HEK293 (cell line): ENCODE data around the gene FREM3.

ENCODE experiments used
- CTCF ChIA-PET: fragments of 350-600 bp; formaldehyde crosslinking; extraction: SDS; loops from one replicate; lab custom pipeline; 2021; ENCODE audit warnings: antibody characterized with exemption; lab: Yijun Ruan, JAX
- POLR2A ChIA-PET: fragments of 300-600 bp; formaldehyde crosslinking; extraction: SDS; loops from one replicate; lab custom pipeline; 2020; ENCODE audit warnings: antibody characterized with exemption, inconsistent platforms; lab: Yijun Ruan, JAX
- H3K27ac ChIP-seq: fragments of 200-500 bp; sonication (Bioruptor generic); 2 replicates; pipeline ENCODE4 v1.5.1; 2014; ENCODE audit warnings: low read depth, low read length, control low read depth, inconsistent platforms; ENCODE audit errors: extremely low read depth
- H3K36me3 ChIP-seq, 2 experiments: fragments of 200-500 bp in 1 of 2; sonication (Bioruptor generic) in 1 of 2; 1 replicate in 1 of 2; 2 replicates in 1 of 2; pipeline ENCODE4 v1.5.1; 2014 to 2017; ENCODE audit warnings: inconsistent platforms in 2 of 2, low read length in 2 of 2; ENCODE audit not compliant: control insufficient read depth in 2 of 2, insufficient read depth in 1 of 2
- H3K4me1 ChIP-seq: fragments of 200-500 bp; sonication (Bioruptor generic); 2 replicates; pipeline ENCODE4 v1.5.1; 2014; ENCODE audit warnings: mild to moderate bottlenecking, low read length, inconsistent platforms; ENCODE audit not compliant: control insufficient read depth, insufficient read depth
- H3K4me3 ChIP-seq: 2 replicates; pipeline ENCODE4 v1.5.1; 2011; ENCODE audit warnings: low read depth, mild to moderate bottlenecking, control low read depth, low read length, moderate library complexity
- H3K9me3 ChIP-seq: fragments of 200-500 bp; sonication (Bioruptor generic); 2 replicates; pipeline ENCODE4 v1.5.1; 2014; ENCODE audit warnings: low read depth, low read length, inconsistent platforms; ENCODE audit not compliant: control insufficient read depth, insufficient read depth
- KLF10 ChIP-seq: fragments of 450-650 bp; IDR thresholded peaks from 2 replicates; pipeline ENCODE4 v1.5.1; 2018; ENCODE audit warnings: missing biosample characterization, mild to moderate bottlenecking, missing genetic modification characterization
- PRDM1 ChIP-seq: fragments of 450-650 bp; formaldehyde crosslinking; IDR thresholded peaks from 2 replicates; pipeline ENCODE4; 2016; ENCODE audit warnings: missing biosample characterization, missing genetic modification characterization
- PRDM2 ChIP-seq: fragments of 450-650 bp; formaldehyde crosslinking; IDR thresholded peaks from 2 replicates; pipeline ENCODE4 v1.5.1; 2016; ENCODE audit warnings: missing biosample characterization, missing genetic modification characterization, borderline replicate concordance
- RBAK ChIP-seq: fragments of 450-650 bp; formaldehyde crosslinking; IDR thresholded peaks from 2 replicates; pipeline ENCODE4 v1.5.1; 2016; ENCODE audit warnings: missing biosample characterization, missing genetic modification characterization
- TSHZ1 ChIP-seq: fragments of 450-650 bp; formaldehyde crosslinking; IDR thresholded peaks from 2 replicates; pipeline ENCODE4 v1.5.1; 2016; ENCODE audit warnings: missing biosample characterization, missing genetic modification characterization, borderline replicate concordance
- ZBTB1 ChIP-seq: fragments of 450-650 bp; formaldehyde crosslinking; IDR thresholded peaks from 2 replicates; pipeline ENCODE4 v1.5.1; 2016; ENCODE audit warnings: missing biosample characterization, missing genetic modification characterization
- ZBTB48 ChIP-seq: fragments of 450-650 bp; formaldehyde crosslinking; IDR thresholded peaks from 2 replicates; pipeline ENCODE4 v1.5.1; 2016; ENCODE audit warnings: missing biosample characterization, missing genetic modification characterization
- ZEB2 ChIP-seq: fragments of 450-650 bp; formaldehyde crosslinking; IDR thresholded peaks from 2 replicates; pipeline ENCODE4 v1.5.1; 2016; ENCODE audit warnings: missing biosample characterization, missing genetic modification characterization
- ZFP69B ChIP-seq: fragments of 450-650 bp; formaldehyde crosslinking; IDR thresholded peaks from 2 replicates; pipeline ENCODE4 v1.5.1; 2016; ENCODE audit warnings: missing biosample characterization, missing genetic modification characterization
- ZNF221 ChIP-seq: fragments of 450-650 bp; formaldehyde crosslinking; IDR thresholded peaks from 2 replicates; pipeline ENCODE4 v1.5.1; 2017; ENCODE audit warnings: missing biosample characterization, missing genetic modification characterization, borderline replicate concordance
- ZNF239 ChIP-seq: fragments of 450-650 bp; formaldehyde crosslinking; IDR thresholded peaks from 2 replicates; pipeline ENCODE4 v1.5.1; 2016; ENCODE audit warnings: missing biosample characterization, missing genetic modification characterization
- ZNF335 ChIP-seq: fragments of 450-650 bp; formaldehyde crosslinking; conservative IDR thresholded peaks from 2 replicates; pipeline ENCODE4 v1.5.1; 2016; ENCODE audit warnings: missing biosample characterization, missing genetic modification characterization
- ZNF366 ChIP-seq: fragments of 450-650 bp; formaldehyde crosslinking; conservative IDR thresholded peaks from 2 replicates; pipeline ENCODE4 v1.5.1; 2016; ENCODE audit warnings: missing biosample characterization, missing genetic modification characterization
- ZNF423 ChIP-seq: fragments of 450-650 bp; formaldehyde crosslinking; IDR thresholded peaks from 2 replicates; pipeline ENCODE4 v1.5.1; 2016; ENCODE audit warnings: missing biosample characterization, missing genetic modification characterization
- ZNF488 ChIP-seq: fragments of 450-650 bp; formaldehyde crosslinking; IDR thresholded peaks from 2 replicates; pipeline ENCODE4 v1.5.1; 2016; ENCODE audit warnings: missing biosample characterization, missing genetic modification characterization
- ZNF558 ChIP-seq: fragments of 450-650 bp; formaldehyde crosslinking; IDR thresholded peaks from 2 replicates; pipeline ENCODE4 v1.5.1; 2016; ENCODE audit warnings: missing biosample characterization, missing genetic modification characterization
- ZNF610 ChIP-seq: fragments of 450-650 bp; formaldehyde crosslinking; IDR thresholded peaks from 2 replicates; pipeline ENCODE4 v1.5.1; 2016; ENCODE audit warnings: missing biosample characterization, missing genetic modification characterization, borderline replicate concordance
- ZNF654 ChIP-seq: fragments of 450-650 bp; formaldehyde crosslinking; IDR thresholded peaks from 2 replicates; pipeline ENCODE4 v1.5.1; 2016; ENCODE audit warnings: low read depth, missing biosample characterization, missing genetic modification characterization
- ZNF658 ChIP-seq: fragments of 450-650 bp; formaldehyde crosslinking; IDR thresholded peaks from 2 replicates; pipeline ENCODE4; 2016; ENCODE audit warnings: missing biosample characterization, missing genetic modification characterization
- TF ChIP-seq, protein P1 (sequence below): fragments of 450-650 bp; formaldehyde crosslinking; IDR thresholded peaks from 2 replicates; pipeline ENCODE4 v1.5.1; 2016; ENCODE audit warnings: missing biosample characterization, missing genetic modification characterization
- TF ChIP-seq, protein P2 (sequence below): fragments of 450-650 bp; formaldehyde crosslinking; IDR thresholded peaks from 2 replicates; pipeline ENCODE4 v1.5.1; 2016; ENCODE audit warnings: missing biosample characterization, missing genetic modification characterization

Gene FREM3

DNA sequence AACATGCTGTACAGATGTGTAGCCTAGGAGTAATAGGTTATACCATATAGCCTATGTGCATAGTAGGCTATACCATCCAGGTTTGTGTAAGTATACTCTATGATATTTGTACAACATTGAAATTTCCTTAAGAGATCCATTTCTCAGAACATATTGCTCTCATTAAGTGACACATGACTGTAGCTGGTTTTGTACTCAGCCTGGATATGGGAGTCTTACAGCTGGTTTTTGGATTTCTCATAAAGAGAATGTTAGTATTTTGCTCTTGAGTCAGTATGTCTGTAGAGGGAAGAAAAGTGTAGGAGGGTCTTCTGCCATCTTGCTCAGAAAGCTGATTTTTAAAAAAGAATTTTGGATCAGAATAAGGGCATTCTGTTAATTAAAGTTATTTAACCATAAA, 101.7 kb downstream of the FREM3 start (continued):
- TF ChIP-seq ZNF335 (tag by site-specific recombination) (no peak), ZNF423 (no peak), PRDM1 (no peak), ZNF488 (no peak), ZNF366 (tag by site-specific recombination) (no peak)

DNA sequence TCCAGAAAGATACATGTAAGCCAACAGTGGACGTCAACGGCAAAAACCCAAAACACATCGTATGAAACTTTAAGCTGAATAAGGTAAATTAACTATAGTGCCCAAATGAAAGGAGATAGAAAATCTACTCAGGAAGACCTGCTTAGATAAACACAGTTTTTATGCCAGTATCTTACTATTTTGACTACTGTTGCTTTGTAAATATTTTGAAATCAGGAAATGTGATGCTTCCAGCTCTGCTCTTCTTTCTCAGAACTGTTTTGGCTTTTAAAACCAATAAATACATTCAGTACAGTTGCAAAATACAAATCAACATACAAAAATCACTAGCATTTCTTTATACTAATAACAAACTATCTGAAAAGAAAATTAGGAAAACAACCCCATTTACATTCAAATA, 103.2 kb downstream of the FREM3 start:
- CTCF ChIA-PET = no interaction called here
- TF ChIP-seq ZNF654 (tag by site-specific recombination) (no peak), ZNF610 (tag by site-specific recombination) (no peak), ZNF221 (tag by site-specific recombination) (no peak), ZEB2 (no peak)
- no peak overlapping the region for H3K27ac ChIP-seq

DNA sequence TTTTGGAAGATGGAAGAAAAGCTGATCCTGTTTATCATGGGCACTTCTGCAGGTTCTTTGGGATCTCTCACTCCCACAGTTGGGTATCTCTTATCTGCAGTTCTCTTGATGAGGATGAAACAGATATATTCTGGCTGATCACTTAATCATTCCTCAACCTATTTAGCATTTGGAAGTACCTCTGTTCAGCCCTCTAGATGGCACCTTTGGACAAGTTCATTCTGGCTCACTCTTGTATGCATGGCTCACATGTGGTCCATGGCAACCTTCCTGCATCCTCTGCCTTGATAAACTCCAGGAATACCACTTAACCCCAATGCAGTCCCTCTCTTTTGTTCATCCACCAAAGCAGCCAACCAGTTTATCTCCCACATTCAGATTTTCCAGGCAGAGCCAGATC, 112.8 kb downstream of the FREM3 start:
- no peak overlapping the region for H3K4me3 ChIP-seq
- H3K27ac ChIP-seq = no peak overlapping the region
- H3K4me1 ChIP-seq = no peaks in the 10 kb centered on the region
- no peaks in the 10 kb centered on the region for H3K36me3 ChIP-seq
- no peaks in the 10 kb centered on the region for H3K9me3 ChIP-seq
- ChIA-PET CTCF (no interaction called here), POLR2A (no interaction called here)
- TF ChIP-seq ZFP69B = no peak
- TF ChIP-seq, protein P1, sequence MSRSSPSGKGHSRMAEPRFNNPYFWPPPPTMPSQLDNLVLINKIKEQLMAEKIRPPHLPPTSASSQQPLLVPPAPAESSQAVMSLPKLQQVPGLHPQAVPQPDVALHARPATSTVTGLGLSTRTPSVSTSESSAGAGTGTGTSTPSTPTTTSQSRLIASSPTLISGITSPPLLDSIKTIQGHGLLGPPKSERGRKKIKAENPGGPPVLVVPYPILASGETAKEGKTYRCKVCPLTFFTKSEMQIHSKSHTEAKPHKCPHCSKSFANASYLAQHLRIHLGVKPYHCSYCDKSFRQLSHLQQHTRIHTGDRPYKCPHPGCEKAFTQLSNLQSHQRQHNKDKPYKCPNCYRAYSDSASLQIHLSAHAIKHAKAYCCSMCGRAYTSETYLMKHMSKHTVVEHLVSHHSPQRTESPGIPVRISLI (tag by site-specific recombination) = no peak
- 0 out of 2 replicates have a peak, but pooled peaks have one; percentile 5 for TF ChIP-seq ZNF654 (tag by site-specific recombination)
- TF ChIP-seq ZBTB48 = no peak
- TF ChIP-seq TSHZ1 (tag by site-specific recombination) = no peak
- TF ChIP-seq ZBTB1 (tag by site-specific recombination) = no peak
- TF ChIP-seq ZNF239 (tag by site-specific recombination) = no peak
- no peak for TF ChIP-seq ZNF558 (tag by site-specific recombination)
- TF ChIP-seq KLF10 (tag by site-specific recombination) = no peak
- TF ChIP-seq PRDM2 (tag by site-specific recombination) = no peak
- TF ChIP-seq ZNF423 = no peak
- TF ChIP-seq ZNF658 (tag by site-specific recombination) = no peak
- no peak for TF ChIP-seq RBAK (tag by site-specific recombination)
- TF ChIP-seq, protein P2, sequence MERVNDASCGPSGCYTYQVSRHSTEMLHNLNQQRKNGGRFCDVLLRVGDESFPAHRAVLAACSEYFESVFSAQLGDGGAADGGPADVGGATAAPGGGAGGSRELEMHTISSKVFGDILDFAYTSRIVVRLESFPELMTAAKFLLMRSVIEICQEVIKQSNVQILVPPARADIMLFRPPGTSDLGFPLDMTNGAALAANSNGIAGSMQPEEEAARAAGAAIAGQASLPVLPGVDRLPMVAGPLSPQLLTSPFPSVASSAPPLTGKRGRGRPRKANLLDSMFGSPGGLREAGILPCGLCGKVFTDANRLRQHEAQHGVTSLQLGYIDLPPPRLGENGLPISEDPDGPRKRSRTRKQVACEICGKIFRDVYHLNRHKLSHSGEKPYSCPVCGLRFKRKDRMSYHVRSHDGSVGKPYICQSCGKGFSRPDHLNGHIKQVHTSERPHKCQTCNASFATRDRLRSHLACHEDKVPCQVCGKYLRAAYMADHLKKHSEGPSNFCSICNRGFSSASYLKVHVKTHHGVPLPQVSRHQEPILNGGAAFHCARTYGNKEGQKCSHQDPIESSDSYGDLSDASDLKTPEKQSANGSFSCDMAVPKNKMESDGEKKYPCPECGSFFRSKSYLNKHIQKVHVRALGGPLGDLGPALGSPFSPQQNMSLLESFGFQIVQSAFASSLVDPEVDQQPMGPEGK (tag by site-specific recombination) = no peak

More for the DNA sequence above, 103.2 kb downstream of the FREM3 start:
- Histone ChIP-seq H3K9me3 (no peaks in the 10 kb centered on the region), H3K4me1 (no peaks in the 10 kb centered on the region), H3K36me3 (no peaks in the 10 kb centered on the region), H3K4me3 (no peak overlapping the region)
- POLR2A ChIA-PET = no interaction called here
